ENCODE data around the gene CCT8.
"Not testable (repeated sequence)": the region's sequence is repeated elsewhere in the genome, so short reads cannot be mapped to it uniquely, and the experiment has no call there.

The CCT8 gene

GRCh38 chr21:29077651-29078090, 4.2 kb upstream of the CCT8 start:
- H3K27ac ChIP-seq (ENCODE audit: insufficient read depth, low read length, poor library complexity, severe bottlenecking): peak overlapping the region; percentile 49
- H3K4me3 ChIP-seq (ENCODE audit: insufficient read depth, low read depth, low read length, poor library complexity, severe bottlenecking): peak overlapping the region; percentile 44
- H3K36me3 ChIP-seq (ENCODE audit: control insufficient read depth, insufficient read depth, low read length): no peaks in the 10 kb centered on the region
- no peak for DNase-seq
- H3K4me1 ChIP-seq (ENCODE audit: control insufficient read depth, insufficient read depth, low read length, poor library complexity, severe bottlenecking): peaks cover 26% of the 10 kb centered on the region
- H3K9me3 ChIP-seq (ENCODE audit: control insufficient read depth, low read length): no peaks in the 10 kb centered on the region
- H3K27me3 ChIP-seq (replicated peaks; ENCODE audit: control insufficient read depth, insufficient read depth, low read length, poor library complexity, severe bottlenecking): no peaks in the 10 kb centered on the region

- peak; percentile 57 to 74 (median 63) for DNase-seq
- H3K27me3 ChIP-seq (replicated peaks; ENCODE audit: control insufficient read depth, insufficient read depth, low read length, poor library complexity, severe bottlenecking); H3K9me3 ChIP-seq (ENCODE audit: control insufficient read depth, low read length); H3K36me3 ChIP-seq (ENCODE audit: control insufficient read depth, insufficient read depth, low read length): not testable (repeated sequence)
- H3K4me1 ChIP-seq (ENCODE audit: control insufficient read depth, insufficient read depth, low read length, poor library complexity, severe bottlenecking): peaks cover 28% of the 10 kb centered on the region
- peak overlapping the region; percentile 49 for H3K27ac ChIP-seq (ENCODE audit: insufficient read depth, low read length, poor library complexity, severe bottlenecking)
- H3K4me3 ChIP-seq (ENCODE audit: insufficient read depth, low read depth, low read length, poor library complexity, severe bottlenecking): peak overlapping the region; percentile 44
These were observed 3.5 kb upstream of the CCT8 start for GRCh38 chr21:29076731-29077640.

DNA sequence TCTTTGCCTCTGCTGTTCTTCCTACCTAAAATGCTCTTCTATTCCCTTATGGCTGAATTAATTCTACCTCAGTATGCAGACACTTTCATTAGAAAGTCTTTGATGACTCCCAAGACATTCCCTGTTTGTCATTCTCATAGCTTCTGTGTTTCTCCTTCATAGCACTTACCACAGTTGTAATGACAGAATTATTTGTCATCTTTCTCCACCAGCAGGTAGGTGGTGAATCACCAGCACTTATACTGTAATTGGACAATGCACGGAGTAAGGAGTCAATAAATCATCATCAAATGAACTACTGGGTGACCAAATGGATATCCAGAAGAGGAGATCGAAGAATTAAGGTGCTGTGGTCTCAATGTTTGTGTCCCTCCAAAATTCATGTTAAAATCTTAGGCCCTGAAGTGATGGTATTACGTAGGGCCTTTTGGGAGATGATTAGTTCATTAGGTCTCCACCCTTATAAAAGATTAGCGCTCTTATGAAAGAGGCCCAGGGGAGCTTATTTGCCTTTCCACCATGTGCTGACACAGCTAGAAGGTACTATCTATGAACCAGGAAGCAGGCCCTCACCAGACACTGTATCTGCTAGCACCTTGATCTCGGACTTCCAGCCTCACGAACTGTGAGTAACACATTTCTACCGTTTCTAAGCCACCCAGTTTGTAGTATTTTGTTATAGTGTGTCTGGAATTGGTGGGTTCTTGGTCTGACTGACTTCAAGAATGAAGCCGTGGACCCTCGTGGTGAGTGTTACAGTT, 2.4 kb upstream of the CCT8 start:
- Histone ChIP-seq H3K9me3 (ENCODE audit: control insufficient read depth, low read length) (no peaks in the 10 kb centered on the region), H3K4me3 (ENCODE audit: insufficient read depth, low read depth, low read length, poor library complexity, severe bottlenecking) (no peak overlapping the region), H3K36me3 (ENCODE audit: control insufficient read depth, insufficient read depth, low read length) (no peaks in the 10 kb centered on the region), H3K4me1 (ENCODE audit: control insufficient read depth, insufficient read depth, low read length, poor library complexity, severe bottlenecking) (peaks cover 35% of the 10 kb centered on the region), H3K27ac (ENCODE audit: insufficient read depth, low read length, poor library complexity, severe bottlenecking) (no peak overlapping the region), H3K27me3 (replicated peaks; ENCODE audit: control insufficient read depth, insufficient read depth, low read length, poor library complexity, severe bottlenecking) (no peaks in the 10 kb centered on the region)
- DNase-seq: no peak

DNA sequence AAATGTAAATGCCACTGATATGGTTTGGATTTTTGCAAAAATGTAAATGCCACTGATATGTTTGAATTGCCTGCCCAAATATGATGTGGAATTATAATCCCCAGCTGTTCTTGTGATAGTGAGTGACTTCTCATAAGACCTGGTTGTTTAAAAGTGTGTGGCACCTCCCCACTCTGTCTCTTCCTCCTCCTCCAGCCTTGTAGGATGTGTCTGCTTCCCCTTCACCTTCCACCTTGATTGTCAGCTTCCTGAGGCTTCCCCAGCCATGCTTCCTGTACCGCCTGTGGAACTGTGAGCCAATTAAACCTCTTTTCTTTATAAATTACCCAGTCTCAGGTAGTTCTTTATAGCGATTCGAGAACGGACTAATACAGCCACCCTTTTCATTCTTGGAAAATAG, 1.3 kb upstream of the CCT8 start:
- DNase-seq: no peak
- no peak overlapping the region for H3K4me3 ChIP-seq (ENCODE audit: insufficient read depth, low read depth, low read length, poor library complexity, severe bottlenecking)
- H3K27ac ChIP-seq (ENCODE audit: insufficient read depth, low read length, poor library complexity, severe bottlenecking): no peak overlapping the region
- H3K4me1 ChIP-seq (ENCODE audit: control insufficient read depth, insufficient read depth, low read length, poor library complexity, severe bottlenecking): peaks cover 31% of the 10 kb centered on the region
- no peaks in the 10 kb centered on the region for H3K36me3 ChIP-seq (ENCODE audit: control insufficient read depth, insufficient read depth, low read length)
- no peaks in the 10 kb centered on the region for H3K9me3 ChIP-seq (ENCODE audit: control insufficient read depth, low read length)
- no peaks in the 10 kb centered on the region for H3K27me3 ChIP-seq (replicated peaks; ENCODE audit: control insufficient read depth, insufficient read depth, low read length, poor library complexity, severe bottlenecking)

DNA sequence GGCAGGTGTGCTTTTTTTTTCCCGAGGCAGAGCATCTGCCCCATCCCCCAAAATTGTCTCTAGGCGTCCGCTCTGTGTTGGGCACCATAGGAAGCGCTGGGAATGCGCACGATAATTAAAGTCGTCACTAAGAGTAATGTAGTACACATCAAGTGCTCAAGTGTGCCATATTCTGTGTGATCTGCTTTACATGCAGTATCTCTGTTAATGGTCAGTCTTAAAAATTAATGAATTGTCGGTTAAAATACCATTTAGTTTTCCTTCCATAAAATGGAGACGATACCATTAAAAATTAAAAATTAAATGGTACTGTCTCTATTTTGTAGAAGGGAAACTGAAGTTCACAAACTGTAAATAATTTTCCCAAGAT, 544 bp upstream of the CCT8 start:
- H3K4me3 ChIP-seq (ENCODE audit: insufficient read depth, low read depth, low read length, poor library complexity, severe bottlenecking): peak overlapping the region; percentile 90
- no peaks in the 10 kb centered on the region for H3K9me3 ChIP-seq (ENCODE audit: control insufficient read depth, low read length)
- H3K4me1 ChIP-seq (ENCODE audit: control insufficient read depth, insufficient read depth, low read length, poor library complexity, severe bottlenecking): peaks cover 26% of the 10 kb centered on the region
- peaks cover 7% of the 10 kb centered on the region for H3K36me3 ChIP-seq (ENCODE audit: control insufficient read depth, insufficient read depth, low read length)
- H3K27ac ChIP-seq (ENCODE audit: insufficient read depth, low read length, poor library complexity, severe bottlenecking): peak overlapping the region; percentile 89
- DNase-seq: no peak
- H3K27me3 ChIP-seq (replicated peaks; ENCODE audit: control insufficient read depth, insufficient read depth, low read length, poor library complexity, severe bottlenecking): no peaks in the 10 kb centered on the region

DNA sequence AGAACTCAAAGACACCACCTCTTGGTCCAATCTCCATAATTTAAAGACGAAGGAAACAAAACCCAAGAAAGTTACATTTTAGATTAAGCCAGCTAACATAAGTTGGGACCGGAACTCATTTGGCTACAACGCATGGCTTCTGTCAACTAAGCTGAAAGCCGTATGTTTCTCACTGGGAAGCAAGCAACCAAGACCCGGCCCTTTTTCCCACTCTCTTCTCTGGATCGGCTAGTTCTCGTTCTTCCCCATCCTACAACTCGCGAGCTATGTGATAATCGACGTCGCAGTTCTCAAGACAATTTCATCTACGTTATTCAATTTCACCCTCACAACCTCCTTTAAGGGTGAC, 601 bp downstream of the CCT8 start:
- no peak for DNase-seq
- Histone ChIP-seq H3K36me3 (ENCODE audit: control insufficient read depth, insufficient read depth, low read length) (peaks cover 17% of the 10 kb centered on the region), H3K9me3 (ENCODE audit: control insufficient read depth, low read length) (no peaks in the 10 kb centered on the region)

GRCh38 chr21:29064850-29065481, 8.5 kb downstream of the CCT8 start:
- H3K27me3 ChIP-seq (replicated peaks; ENCODE audit: control insufficient read depth, insufficient read depth, low read length, poor library complexity, severe bottlenecking): no peaks in the 10 kb centered on the region
- H3K27ac ChIP-seq (ENCODE audit: insufficient read depth, low read length, poor library complexity, severe bottlenecking): no peak overlapping the region
- peaks cover 93% of the 10 kb centered on the region for H3K36me3 ChIP-seq (ENCODE audit: control insufficient read depth, insufficient read depth, low read length)
- H3K4me3 ChIP-seq (ENCODE audit: insufficient read depth, low read depth, low read length, poor library complexity, severe bottlenecking): no peak overlapping the region
- no peaks in the 10 kb centered on the region for H3K4me1 ChIP-seq (ENCODE audit: control insufficient read depth, insufficient read depth, low read length, poor library complexity, severe bottlenecking)
- no peak for DNase-seq
- no peaks in the 10 kb centered on the region for H3K9me3 ChIP-seq (ENCODE audit: control insufficient read depth, low read length)

More for the DNA sequence above, 601 bp downstream of the CCT8 start:
- H3K27ac ChIP-seq (ENCODE audit: insufficient read depth, low read length, poor library complexity, severe bottlenecking): peak overlapping the region; percentile 89
- no peaks in the 10 kb centered on the region for H3K27me3 ChIP-seq (replicated peaks; ENCODE audit: control insufficient read depth, insufficient read depth, low read length, poor library complexity, severe bottlenecking)
- peak overlapping the region; percentile 90 for H3K4me3 ChIP-seq (ENCODE audit: insufficient read depth, low read depth, low read length, poor library complexity, severe bottlenecking)
- H3K4me1 ChIP-seq (ENCODE audit: control insufficient read depth, insufficient read depth, low read length, poor library complexity, severe bottlenecking): peaks cover 18% of the 10 kb centered on the region

DNA sequence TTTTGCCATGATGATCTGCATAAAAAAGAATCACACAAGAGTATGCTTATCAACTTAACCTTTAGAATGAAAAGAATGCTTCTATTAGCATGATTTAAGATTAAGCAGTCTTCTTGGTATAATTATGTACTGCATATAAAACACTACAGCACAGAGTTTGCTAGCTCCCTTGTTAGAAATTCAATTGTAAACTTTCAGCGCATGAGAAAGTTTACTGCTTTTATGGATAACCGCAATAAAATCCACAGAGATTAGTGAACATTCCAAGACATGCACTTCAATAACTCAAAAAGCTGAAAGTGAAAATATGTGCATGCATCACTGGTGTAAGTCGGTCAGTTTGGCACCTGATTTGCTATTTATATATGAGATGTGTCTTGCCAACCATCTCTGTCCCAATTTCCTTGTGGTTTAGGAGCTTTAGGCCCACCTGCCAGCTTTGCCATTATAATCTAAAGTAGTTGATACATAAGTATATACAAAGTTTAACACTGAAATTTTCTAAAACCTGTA, 16.9 kb downstream of the CCT8 start:
- H3K4me3 ChIP-seq (ENCODE audit: insufficient read depth, low read depth, low read length, poor library complexity, severe bottlenecking): no peak overlapping the region
- H3K36me3 ChIP-seq (ENCODE audit: control insufficient read depth, insufficient read depth, low read length): peaks cover 84% of the 10 kb centered on the region
- H3K4me1 ChIP-seq (ENCODE audit: control insufficient read depth, insufficient read depth, low read length, poor library complexity, severe bottlenecking): no peaks in the 10 kb centered on the region
- H3K9me3 ChIP-seq (ENCODE audit: control insufficient read depth, low read length): no peaks in the 10 kb centered on the region
- no peak overlapping the region for H3K27ac ChIP-seq (ENCODE audit: insufficient read depth, low read length, poor library complexity, severe bottlenecking)
- no peaks in the 10 kb centered on the region for H3K27me3 ChIP-seq (replicated peaks; ENCODE audit: control insufficient read depth, insufficient read depth, low read length, poor library complexity, severe bottlenecking)
- DNase-seq: no peak

GRCh38 chr21:29056005-29056404, 17.4 kb downstream of the CCT8 start:
- Histone ChIP-seq H3K27me3 (replicated peaks; ENCODE audit: control insufficient read depth, insufficient read depth, low read length, poor library complexity, severe bottlenecking) (no peaks in the 10 kb centered on the region), H3K9me3 (ENCODE audit: control insufficient read depth, low read length) (no peaks in the 10 kb centered on the region), H3K4me3 (ENCODE audit: insufficient read depth, low read depth, low read length, poor library complexity, severe bottlenecking) (no peak overlapping the region), H3K4me1 (ENCODE audit: control insufficient read depth, insufficient read depth, low read length, poor library complexity, severe bottlenecking) (no peaks in the 10 kb centered on the region), H3K36me3 (ENCODE audit: control insufficient read depth, insufficient read depth, low read length) (peaks cover 83% of the 10 kb centered on the region), H3K27ac (ENCODE audit: insufficient read depth, low read length, poor library complexity, severe bottlenecking) (no peak overlapping the region)
- no peak for DNase-seq
